ENCODE measurements around the gene STAP1. TPM values are rescaled to one million over a fixed set of nuclear protein-coding genes. Genes with fewer than 3 reads are reported as not detected.
"Not testable (repeated sequence)": the region's sequence is repeated elsewhere in the genome, so short reads cannot be mapped to it uniquely, and the experiment has no call there.

The STAP1 gene
- total RNA-seq, 1 donor from 2014 or later, result not detected

- intact Hi-C loops (cut with DNase I), result no loop called here
- H3K4me1 ChIP-seq, result no peaks in the 10 kb centered on the region
- H3K36me3 ChIP-seq, result peaks cover 5 to 10% of the 10 kb centered on the region in 2 donors
- H3K27ac ChIP-seq, result no peak overlapping the region
- no peaks in the 10 kb centered on the region for H3K27me3 ChIP-seq
- TF ChIP-seq, protein P1, sequence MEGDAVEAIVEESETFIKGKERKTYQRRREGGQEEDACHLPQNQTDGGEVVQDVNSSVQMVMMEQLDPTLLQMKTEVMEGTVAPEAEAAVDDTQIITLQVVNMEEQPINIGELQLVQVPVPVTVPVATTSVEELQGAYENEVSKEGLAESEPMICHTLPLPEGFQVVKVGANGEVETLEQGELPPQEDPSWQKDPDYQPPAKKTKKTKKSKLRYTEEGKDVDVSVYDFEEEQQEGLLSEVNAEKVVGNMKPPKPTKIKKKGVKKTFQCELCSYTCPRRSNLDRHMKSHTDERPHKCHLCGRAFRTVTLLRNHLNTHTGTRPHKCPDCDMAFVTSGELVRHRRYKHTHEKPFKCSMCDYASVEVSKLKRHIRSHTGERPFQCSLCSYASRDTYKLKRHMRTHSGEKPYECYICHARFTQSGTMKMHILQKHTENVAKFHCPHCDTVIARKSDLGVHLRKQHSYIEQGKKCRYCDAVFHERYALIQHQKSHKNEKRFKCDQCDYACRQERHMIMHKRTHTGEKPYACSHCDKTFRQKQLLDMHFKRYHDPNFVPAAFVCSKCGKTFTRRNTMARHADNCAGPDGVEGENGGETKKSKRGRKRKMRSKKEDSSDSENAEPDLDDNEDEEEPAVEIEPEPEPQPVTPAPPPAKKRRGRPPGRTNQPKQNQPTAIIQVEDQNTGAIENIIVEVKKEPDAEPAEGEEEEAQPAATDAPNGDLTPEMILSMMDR (IDR thresholded peaks at IDR 0.05), result no peak
- no peak overlapping the region for H3K4me3 ChIP-seq
- H3K9me3 ChIP-seq, result no peaks in the 10 kb centered on the region
- no peak for DNase-seq (ENCODE audit: low spot score in 2 of 2)
These were observed 35.5 kb upstream of the STAP1 start for GRCh38 chr4:67522851-67523671.

GRCh38 chr4:67524140-67524539 is 34.4 kb upstream of the STAP1 start:
- H3K9me3 ChIP-seq; H3K4me3 ChIP-seq; H3K4me1 ChIP-seq; H3K27me3 ChIP-seq; H3K27ac ChIP-seq; intact Hi-C loops (cut with DNase I); DNase-seq (ENCODE audit: low spot score in 2 of 2): not testable (repeated sequence)
- H3K36me3 ChIP-seq, result peaks cover 0 to 17% of the 10 kb centered on the region in 2 donors

DNA sequence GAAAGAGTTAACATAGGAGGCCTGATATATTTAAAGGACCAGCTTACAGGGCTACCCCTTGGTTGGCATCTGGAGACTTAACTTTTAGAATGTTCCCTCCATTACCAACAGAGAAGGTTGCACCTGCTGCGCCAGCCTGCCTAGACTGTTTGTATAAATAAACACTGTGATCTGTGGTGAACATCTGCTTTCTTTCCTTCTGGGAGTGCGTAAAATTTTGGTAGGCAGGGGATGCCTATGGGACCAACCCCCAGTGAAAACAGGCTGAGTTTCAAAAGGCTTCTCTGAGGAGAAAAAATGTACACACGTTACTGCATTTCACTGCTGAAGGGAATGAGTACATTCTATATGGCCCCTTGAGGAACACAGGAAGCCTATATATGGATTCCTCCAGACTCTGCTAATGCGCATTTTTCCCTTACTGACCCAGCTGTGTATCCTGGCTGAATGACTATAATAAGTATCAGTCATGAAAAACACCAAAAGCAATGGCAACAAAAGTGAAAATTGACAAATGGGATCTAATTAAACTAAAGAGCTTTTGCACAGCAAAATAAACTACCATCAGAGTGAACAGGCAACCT is 27.1 kb upstream of the STAP1 start:
- TF ChIP-seq, protein P1 (IDR thresholded peaks at IDR 0.05), result no peak
- no peak overlapping the region for H3K4me3 ChIP-seq
- peaks cover 24 to 63% of the 10 kb centered on the region in 2 donors for H3K36me3 ChIP-seq
- H3K9me3 ChIP-seq, result no peaks in the 10 kb centered on the region
- intact Hi-C loops (cut with DNase I), result no loop called here
- no peak overlapping the region for H3K27ac ChIP-seq
- no peak for DNase-seq (ENCODE audit: low spot score in 2 of 2)
- no peaks in the 10 kb centered on the region for H3K4me1 ChIP-seq
- no peaks in the 10 kb centered on the region for H3K27me3 ChIP-seq

GRCh38 chr4:67532397-67532796 is 26.1 kb upstream of the STAP1 start:
- H3K27me3 ChIP-seq; H3K4me1 ChIP-seq; DNase-seq (ENCODE audit: low spot score in 2 of 2); H3K9me3 ChIP-seq; H3K4me3 ChIP-seq; intact Hi-C loops (cut with DNase I); H3K27ac ChIP-seq: not testable (repeated sequence)
- H3K36me3 ChIP-seq, result peaks cover 27 to 67% of the 10 kb centered on the region in 2 donors

- Histone ChIP-seq H3K27me3 (no peaks in the 10 kb centered on the region), H3K27ac (no peak overlapping the region), H3K9me3 (no peaks in the 10 kb centered on the region), H3K4me3 (no peak overlapping the region), H3K4me1 (no peaks in the 10 kb centered on the region), H3K36me3 (peaks cover 30 to 73% of the 10 kb centered on the region in 2 donors)
- DNase-seq (ENCODE audit: low spot score in 2 of 2), result no peak
- TF ChIP-seq, protein P1 (IDR thresholded peaks at IDR 0.05), result no peak
- intact Hi-C loops (cut with DNase I), result no loop called here
These were observed 25.4 kb upstream of the STAP1 start for GRCh38 chr4:67533112-67533511.

DNA sequence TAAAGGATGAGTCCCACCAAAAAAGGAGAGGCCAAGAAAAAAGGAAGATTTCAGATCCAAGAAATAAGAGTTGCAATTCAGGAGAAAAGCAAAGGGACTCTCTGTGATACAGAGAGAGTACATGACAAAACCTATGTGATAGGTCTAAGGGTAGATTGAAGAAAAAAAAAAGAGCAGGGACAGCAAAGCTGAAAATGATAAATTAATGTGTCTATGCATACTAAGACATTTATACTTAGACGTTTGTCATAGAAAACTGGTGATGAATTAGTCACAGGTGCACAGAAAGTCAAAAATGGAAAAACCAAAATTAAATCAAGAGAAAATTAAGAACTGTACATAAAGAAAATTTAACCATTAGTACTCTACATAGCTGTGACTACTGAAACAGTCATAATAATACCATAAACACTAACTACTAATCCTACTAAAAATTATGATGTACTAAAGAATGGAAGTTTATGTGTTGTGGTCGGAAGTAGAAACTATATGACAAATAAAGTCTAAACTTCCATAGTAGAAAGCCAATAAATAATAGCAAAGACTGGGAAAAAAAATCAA is 23.2 kb upstream of the STAP1 start:
- intact Hi-C loops (cut with DNase I), result no loop called here
- peaks cover 30 to 76% of the 10 kb centered on the region in 2 donors for H3K36me3 ChIP-seq
- H3K4me1 ChIP-seq, result no peaks in the 10 kb centered on the region
- H3K27ac ChIP-seq, result no peak overlapping the region
- H3K4me3 ChIP-seq, result no peak overlapping the region
- TF ChIP-seq, protein P1 (IDR thresholded peaks at IDR 0.05), result no peak
- DNase-seq (ENCODE audit: low spot score in 2 of 2), result no peak
- no peaks in the 10 kb centered on the region for H3K27me3 ChIP-seq
- H3K9me3 ChIP-seq, result no peaks in the 10 kb centered on the region
